NCI-H2107 (cell line): ENCODE results near the gene GPC5.
"Not testable (repeated sequence)": the region's sequence is repeated elsewhere in the genome, so short reads cannot be mapped to it uniquely, and the experiment has no call there.

Experiments
- DNase-seq: peaks from one replicate; lab custom pipeline; 2025; lab: John Stamatoyannopoulos, UW

GPC5 gene

GRCh38 chr13:91398413-91399188 is at the start of gene GPC5:
Gene GPC5 (plus strand): TSS chr13:91398621.
- peak; percentile 35 for DNase-seq

- DNase-seq: peak; percentile 75
Measured at GRCh38 chr13:91348906-91349435, 49.5 kb upstream of the GPC5 start.

- no peak for DNase-seq
Measured at GRCh38 chr13:91349992-91350911, 48.2 kb upstream of the GPC5 start.

- no peak for DNase-seq
Measured at GRCh38 chr13:91351123-91351522, 47.3 kb upstream of the GPC5 start.

- no peak for DNase-seq
Measured at GRCh38 chr13:91351980-91352379, 46.4 kb upstream of the GPC5 start.

- not testable (repeated sequence) for DNase-seq
Measured at GRCh38 chr13:91352891-91353290, 45.5 kb upstream of the GPC5 start.

GRCh38 chr13:91353494-91353893 is 44.9 kb upstream of the GPC5 start:
- DNase-seq: no peak

- DNase-seq: no peak
Measured at GRCh38 chr13:91355099-91355825, 43.2 kb upstream of the GPC5 start.

- DNase-seq: no peak
Measured at GRCh38 chr13:91355826-91356710, 42.4 kb upstream of the GPC5 start.

- DNase-seq: no peak
Measured at GRCh38 chr13:91356919-91357612, 41.4 kb upstream of the GPC5 start.

GRCh38 chr13:91357613-91358386 is 40.6 kb upstream of the GPC5 start:
- DNase-seq: no peak

GRCh38 chr13:91358387-91358782 is 40.0 kb upstream of the GPC5 start:
- DNase-seq: no peak

GRCh38 chr13:91359111-91359510 is 39.3 kb upstream of the GPC5 start:
- no peak for DNase-seq

- DNase-seq: no peak
Measured at GRCh38 chr13:91359631-91360030, 38.8 kb upstream of the GPC5 start.

- no peak for DNase-seq
Measured at GRCh38 chr13:91360246-91360751, 38.1 kb upstream of the GPC5 start.

- DNase-seq: no peak
Measured at GRCh38 chr13:91361755-91362271, 36.6 kb upstream of the GPC5 start.

GRCh38 chr13:91362908-91363307 is 35.5 kb upstream of the GPC5 start:
- no peak for DNase-seq

- DNase-seq: no peak
Measured at GRCh38 chr13:91368101-91368500, 30.3 kb upstream of the GPC5 start.
